Thoracic aorta (tissue), 2 donors: ENCODE data around the gene SIGLEC9. TPM values are rescaled to one million over a fixed set of nuclear protein-coding genes. Genes with fewer than 3 reads are reported as not detected.
A peak's percentile ranks its signal among the peaks of the same experiment; 100 is the strongest.

Experiments used
- ATAC-seq: fragments of 150-250 bp; one replicate; pipeline ENCODE4 v1.8.0; 2017; ENCODE audit warnings: low read depth; ENCODE audit not compliant: insufficient number of reproducible peaks, low FRiP score
- DNase-seq: peaks from one replicate; pipeline ENCODE4 v3.0.0-alpha.2; 2020; ENCODE audit warnings: low spot score
- H3K27ac ChIP-seq, 2 donors: fragments of 200-600 bp; sonication (generic); 1 replicate in 1 of 2; 2 replicates in 1 of 2; pipeline ENCODE4 v1.5.1; 2016; ENCODE audit warnings: mild to moderate bottlenecking in 2 of 2, moderate library complexity in 2 of 2
- H3K27me3 ChIP-seq: fragments of 200-600 bp; sonication (generic); replicated peaks from 2 replicates; pipeline ENCODE4 v1.6.0; 2016; ENCODE audit warnings: mild to moderate bottlenecking; ENCODE audit not compliant: insufficient read depth
- H3K36me3 ChIP-seq: fragments of 200-600 bp; sonication (generic); one replicate; pipeline ENCODE4 v1.5.1; 2016
- H3K4me1 ChIP-seq, 2 donors: fragments of 200-600 bp; sonication (generic); 1 replicate in 1 of 2; 2 replicates in 1 of 2; pipeline versions ENCODE4 v1.5.1 to v1.6.0; 2016; ENCODE audit warnings: low read depth in 2 of 2, mild to moderate bottlenecking in 1 of 2; ENCODE audit not compliant: control insufficient read depth in 1 of 2
- H3K4me3 ChIP-seq: fragments of 200-600 bp; sonication (generic); 2 replicates; pipeline ENCODE4 v1.5.1; 2016; ENCODE audit warnings: mild to moderate bottlenecking
- H3K9me3 ChIP-seq: fragments of 200-600 bp; sonication (generic); 2 replicates; pipeline ENCODE4 v1.5.1; 2016
- total RNA-seq, 2 donors: library from RNA; depleted of rRNA; stranded (reverse); fragments of >200 nt; gene quantifications; one replicate each; pipeline versions ENCODE4 v1.1.0 to v1.2.3, GENCODE V29; 2016
- TF ChIP-seq, protein P1 (sequence below): fragments of 200-600 bp; sonication (generic); IDR thresholded peaks from one replicate; pipeline ENCODE4 v1.5.1; 2019; ENCODE audit warnings: antibody characterized with exemption

SIGLEC9 gene
- total RNA-seq, 2 donors from 2014 or later: 13.1 to 15.2 TPM

DNA sequence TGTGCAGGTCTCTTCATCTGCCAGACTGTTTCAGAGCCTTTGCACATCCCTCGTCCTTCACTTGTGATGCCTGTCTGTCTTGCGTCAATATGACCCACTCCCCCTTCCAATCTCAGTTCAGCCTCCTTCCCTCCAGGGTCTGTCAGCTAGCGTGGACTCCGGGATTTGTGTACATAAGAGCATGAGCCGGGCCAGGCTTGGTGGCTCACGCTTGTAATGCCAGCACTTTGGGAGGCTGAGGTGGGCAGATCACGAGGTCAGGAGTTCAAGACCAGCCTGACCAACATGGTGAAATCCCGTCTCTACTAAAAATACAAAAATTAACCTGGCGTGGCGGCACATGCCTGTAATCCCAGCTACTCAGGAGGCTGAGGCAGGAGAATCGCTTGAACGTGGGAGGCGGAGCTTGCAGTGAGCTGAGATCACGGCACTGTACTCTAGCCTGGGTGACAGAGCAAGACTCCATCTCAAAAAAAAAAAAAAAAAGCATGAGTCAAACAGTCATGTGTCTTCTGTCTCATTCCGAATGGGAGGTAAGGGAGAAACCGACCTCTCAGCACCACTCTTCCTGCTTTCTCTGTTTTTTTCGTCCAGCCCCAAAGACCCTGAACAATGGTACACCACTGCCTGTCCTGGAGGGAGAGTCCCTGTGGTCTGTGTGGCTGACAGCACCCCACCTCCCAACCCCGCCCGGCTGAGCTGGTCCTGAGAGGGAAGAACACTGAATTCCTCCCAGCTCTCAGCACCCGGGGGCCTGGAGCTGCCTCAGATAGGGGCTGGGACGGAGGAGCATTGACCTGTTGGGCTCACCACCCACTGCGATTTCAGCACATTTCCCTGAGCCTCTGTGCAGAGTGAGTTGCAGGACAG, 2.4 kb upstream of the SIGLEC9 start:
- Histone ChIP-seq H3K4me3 (peak overlapping the region; percentile 35), H3K27me3 (no peaks in the 10 kb centered on the region), H3K36me3 (no peaks in the 10 kb centered on the region), H3K9me3 (no peaks in the 10 kb centered on the region), H3K27ac (peak overlapping the region in 1 of 2 donors; percentile 30), H3K4me1 (no peaks in the 10 kb centered on the region)
- no peak for DNase-seq
- TF ChIP-seq, protein P1, sequence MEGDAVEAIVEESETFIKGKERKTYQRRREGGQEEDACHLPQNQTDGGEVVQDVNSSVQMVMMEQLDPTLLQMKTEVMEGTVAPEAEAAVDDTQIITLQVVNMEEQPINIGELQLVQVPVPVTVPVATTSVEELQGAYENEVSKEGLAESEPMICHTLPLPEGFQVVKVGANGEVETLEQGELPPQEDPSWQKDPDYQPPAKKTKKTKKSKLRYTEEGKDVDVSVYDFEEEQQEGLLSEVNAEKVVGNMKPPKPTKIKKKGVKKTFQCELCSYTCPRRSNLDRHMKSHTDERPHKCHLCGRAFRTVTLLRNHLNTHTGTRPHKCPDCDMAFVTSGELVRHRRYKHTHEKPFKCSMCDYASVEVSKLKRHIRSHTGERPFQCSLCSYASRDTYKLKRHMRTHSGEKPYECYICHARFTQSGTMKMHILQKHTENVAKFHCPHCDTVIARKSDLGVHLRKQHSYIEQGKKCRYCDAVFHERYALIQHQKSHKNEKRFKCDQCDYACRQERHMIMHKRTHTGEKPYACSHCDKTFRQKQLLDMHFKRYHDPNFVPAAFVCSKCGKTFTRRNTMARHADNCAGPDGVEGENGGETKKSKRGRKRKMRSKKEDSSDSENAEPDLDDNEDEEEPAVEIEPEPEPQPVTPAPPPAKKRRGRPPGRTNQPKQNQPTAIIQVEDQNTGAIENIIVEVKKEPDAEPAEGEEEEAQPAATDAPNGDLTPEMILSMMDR: no peak
- no peak for ATAC-seq

DNA sequence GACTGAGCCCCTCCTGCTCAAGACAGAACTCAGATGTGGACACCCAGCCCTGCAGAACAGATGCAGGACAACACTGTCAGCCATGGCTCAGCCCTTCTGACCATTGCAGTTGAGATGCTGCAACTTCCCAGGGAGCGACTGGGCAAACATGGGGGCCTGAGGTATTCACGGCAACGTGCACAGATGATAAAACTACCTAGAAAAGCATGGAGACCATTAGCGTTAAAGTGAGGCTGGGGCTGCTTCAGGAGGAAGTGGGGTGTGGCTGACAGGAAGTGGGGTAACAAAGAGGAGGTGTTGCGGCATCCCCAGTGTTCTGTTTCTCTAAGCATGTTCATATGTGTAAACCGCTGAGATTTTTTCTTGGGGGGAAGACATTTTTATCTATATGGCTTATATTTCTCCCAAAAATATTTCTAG, 1.3 kb upstream of the SIGLEC9 start:
- ATAC-seq: no peak
- peak overlapping the region in 1 of 2 donors; percentile 30 for H3K27ac ChIP-seq
- TF ChIP-seq, protein P1: no peak
- no peak overlapping the region for H3K4me3 ChIP-seq
- no peaks in the 10 kb centered on the region for H3K4me1 ChIP-seq
- no peak for DNase-seq
- H3K9me3 ChIP-seq: no peaks in the 10 kb centered on the region
- no peaks in the 10 kb centered on the region for H3K36me3 ChIP-seq
- H3K27me3 ChIP-seq: no peaks in the 10 kb centered on the region

DNA sequence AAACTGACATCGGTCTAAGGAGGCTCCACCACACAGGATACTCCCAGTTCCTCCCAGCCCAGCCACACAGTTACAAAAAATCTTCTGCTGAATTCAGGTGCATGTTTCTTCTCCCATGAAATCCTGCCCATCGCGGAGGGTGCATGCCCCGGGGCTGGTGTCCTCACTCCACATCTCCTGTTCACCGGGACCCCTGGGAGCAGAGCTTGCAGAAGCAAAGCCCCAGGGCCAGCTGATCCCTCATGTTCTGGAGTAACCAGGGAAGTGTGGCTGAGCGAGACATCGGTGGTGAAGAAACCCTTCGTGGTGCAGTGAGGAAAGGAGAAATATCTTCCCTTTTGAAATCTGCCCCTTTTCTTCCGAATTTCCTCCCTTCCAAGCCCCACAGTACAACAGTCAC, 904 bp upstream of the SIGLEC9 start:
- peak overlapping the region in 1 of 2 donors; percentile 52 for H3K27ac ChIP-seq
- no peaks in the 10 kb centered on the region for H3K36me3 ChIP-seq
- no peaks in the 10 kb centered on the region for H3K4me1 ChIP-seq
- no peak for ATAC-seq
- no peak for DNase-seq
- TF ChIP-seq, protein P1: no peak
- no peaks in the 10 kb centered on the region for H3K9me3 ChIP-seq
- no peaks in the 10 kb centered on the region for H3K27me3 ChIP-seq
- no peak overlapping the region for H3K4me3 ChIP-seq

DNA sequence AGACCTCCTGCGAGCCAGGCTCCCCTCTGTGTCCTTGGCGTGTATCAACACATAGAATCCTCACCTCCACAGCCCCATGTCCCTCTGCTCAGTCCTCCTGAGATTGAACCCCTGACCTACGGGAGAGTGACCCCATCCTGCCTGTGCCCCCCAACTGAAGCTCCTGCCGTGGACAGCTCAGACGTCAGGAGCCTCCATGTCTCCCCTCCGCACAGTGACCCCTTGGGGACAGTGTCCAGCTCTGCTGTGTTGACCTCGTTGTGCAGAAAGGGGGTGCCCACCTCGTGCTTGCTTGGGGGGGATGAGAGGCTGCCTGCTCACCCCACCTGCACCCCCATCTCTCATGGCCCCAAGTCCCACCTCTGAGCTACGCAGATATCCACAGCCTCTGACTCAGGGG, 490 bp upstream of the SIGLEC9 start:
- no peaks in the 10 kb centered on the region for H3K36me3 ChIP-seq
- DNase-seq (no peak), ATAC-seq (no peak)
- peak overlapping the region in 1 of 2 donors; percentile 52 for H3K27ac ChIP-seq
- H3K9me3 ChIP-seq: no peaks in the 10 kb centered on the region
- TF ChIP-seq, protein P1: no peak
- H3K4me1 ChIP-seq: no peaks in the 10 kb centered on the region
- H3K4me3 ChIP-seq: no peak overlapping the region
- no peaks in the 10 kb centered on the region for H3K27me3 ChIP-seq

DNA sequence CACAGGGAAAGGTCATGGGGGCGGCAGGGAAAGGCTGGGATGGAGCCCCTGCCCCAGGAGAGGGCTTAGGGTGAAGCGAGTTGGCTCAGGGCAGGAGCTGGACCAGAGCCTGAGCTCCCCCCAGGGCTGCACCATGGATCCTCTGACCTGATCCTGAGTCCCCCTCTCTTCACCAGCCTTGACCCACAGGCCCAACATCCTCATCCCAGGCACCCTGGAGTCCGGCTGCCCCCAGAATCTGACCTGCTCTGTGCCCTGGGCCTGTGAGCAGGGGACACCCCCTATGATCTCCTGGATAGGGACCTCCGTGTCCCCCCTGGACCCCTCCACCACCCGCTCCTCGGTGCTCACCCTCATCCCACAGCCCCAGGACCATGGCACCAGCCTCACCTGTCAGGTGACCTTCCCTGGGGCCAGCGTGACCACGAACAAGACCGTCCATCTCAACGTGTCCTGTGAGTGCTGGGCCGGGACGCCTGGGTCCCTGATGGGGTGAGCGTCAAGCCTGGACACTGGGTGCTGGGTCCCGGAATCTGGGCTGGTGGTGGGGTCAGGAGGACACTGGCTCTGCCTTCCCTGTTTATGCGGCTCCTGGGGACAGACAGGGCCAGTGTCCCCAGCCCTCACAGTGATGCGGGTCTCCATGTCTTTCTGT, 842 bp downstream of the SIGLEC9 start:
- ATAC-seq: no peak
- Histone ChIP-seq H3K4me3 (peak overlapping the region; percentile 56), H3K36me3 (no peaks in the 10 kb centered on the region), H3K4me1 (no peaks in the 10 kb centered on the region), H3K9me3 (no peaks in the 10 kb centered on the region), H3K27ac (peak overlapping the region in 1 of 2 donors; percentile 44), H3K27me3 (no peaks in the 10 kb centered on the region)
- DNase-seq: no peak
- TF ChIP-seq, protein P1: no peak
